Stromal cell of bone marrow (primary cell): ENCODE data around the gene TM2D3.
"Not testable (repeated sequence)": the region's sequence is repeated elsewhere in the genome, so short reads cannot be mapped to it uniquely, and the experiment has no call there.

Source experiments
- DNase-seq: peaks from one replicate; pipeline ENCODE4 v3.0.0-alpha.2; 2012; ENCODE audit warnings: low read depth

Gene TM2D3

GRCh38 chr15:101657171-101657570 lies 5.0 kb upstream of the TM2D3 start:
- DNase-seq = no peak

GRCh38 chr15:101654624-101655337 lies 2.6 kb upstream of the TM2D3 start:
- DNase-seq = not testable (repeated sequence)

GRCh38 chr15:101654171-101654570 lies 2.0 kb upstream of the TM2D3 start:
- DNase-seq = no peak

- DNase-seq = peak; percentile 18
These were observed 727 bp upstream of the TM2D3 start for GRCh38 chr15:101652786-101653430.

- peak; percentile 17 for DNase-seq
These were observed 555 bp downstream of the TM2D3 start for GRCh38 chr15:101651554-101652097.

GRCh38 chr15:101650145-101650544 lies 2.0 kb downstream of the TM2D3 start:
- no peak for DNase-seq

GRCh38 chr15:101648356-101648755 lies 3.8 kb downstream of the TM2D3 start:
- no peak for DNase-seq

- no peak for DNase-seq
These were observed 4.9 kb downstream of the TM2D3 start for GRCh38 chr15:101647251-101647650.

GRCh38 chr15:101646672-101647071 lies 5.5 kb downstream of the TM2D3 start:
- DNase-seq = no peak

- no peak for DNase-seq
These were observed 9.8 kb downstream of the TM2D3 start for GRCh38 chr15:101642361-101642760.

GRCh38 chr15:101641894-101642293 lies 10.3 kb downstream of the TM2D3 start:
- DNase-seq = no peak

- DNase-seq = peak; percentile 35
These were observed 10.9 kb downstream of the TM2D3 start for GRCh38 chr15:101641129-101641764.

- DNase-seq = no peak
These were observed 12.5 kb downstream of the TM2D3 start for GRCh38 chr15:101639667-101640066.

- no peak for DNase-seq
These were observed 14.3 kb downstream of the TM2D3 start for GRCh38 chr15:101637919-101638318.

GRCh38 chr15:101637516-101637915 lies 14.7 kb downstream of the TM2D3 start:
- DNase-seq = no peak

- DNase-seq = no peak
These were observed 15.1 kb downstream of the TM2D3 start for GRCh38 chr15:101637038-101637437.

- no peak for DNase-seq
These were observed 16.0 kb downstream of the TM2D3 start for GRCh38 chr15:101635944-101636727.

- DNase-seq = no peak
These were observed 18.8 kb downstream of the TM2D3 start for GRCh38 chr15:101633356-101633755.

GRCh38 chr15:101626729-101627128 lies 25.5 kb downstream of the TM2D3 start:
- not testable (repeated sequence) for DNase-seq

- DNase-seq = no peak
These were observed 26.2 kb downstream of the TM2D3 start for GRCh38 chr15:101625980-101626379.

GRCh38 chr15:101625184-101625583 lies 27.0 kb downstream of the TM2D3 start:
- no peak for DNase-seq
